Measurements from ENCODE around the gene ZAP70.

Gene ZAP70

DNA sequence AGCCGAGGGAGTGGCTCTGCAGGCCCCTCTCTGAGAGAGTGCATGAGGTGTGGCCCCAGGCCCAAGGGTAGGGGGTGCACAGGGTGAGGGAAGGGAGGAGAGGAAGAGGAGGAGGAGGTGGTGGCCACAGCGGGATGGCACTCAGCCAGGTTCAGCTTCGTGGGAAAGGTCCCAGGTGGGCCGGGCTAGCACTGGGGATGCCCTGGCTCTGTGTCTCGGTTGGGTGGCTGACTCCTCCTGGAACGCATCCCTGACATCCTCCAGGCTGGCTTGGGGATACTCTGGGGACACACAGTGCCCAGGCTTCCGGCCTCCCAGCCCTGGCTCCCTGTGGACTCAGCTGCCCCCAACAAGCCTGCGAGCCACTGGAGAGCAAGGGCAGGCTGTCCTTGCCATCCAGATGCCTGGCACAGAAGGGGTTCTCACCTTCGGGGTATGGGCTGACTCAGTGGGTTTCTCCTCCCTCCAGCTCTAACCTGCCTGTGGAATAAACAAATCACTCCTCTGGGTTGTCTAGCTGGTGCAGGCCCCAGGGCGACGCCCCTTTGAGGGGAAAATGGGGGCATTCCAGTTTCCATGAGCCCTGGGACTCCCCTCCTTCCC lies 582 bp upstream of the ZAP70 start:
- Mint-ChIP-seq H3K4me1 (peaks cover 30% of the 10 kb centered on the region), H3K27ac (no peak overlapping the region), H3K9me3 (no peaks in the 10 kb centered on the region), H3K36me3 (ENCODE audit: low read depth) (no peaks in the 10 kb centered on the region), H3K4me3 (no peak overlapping the region), H3K27me3 (ENCODE audit: low read depth) (peaks cover 3% of the 10 kb centered on the region)
- TF ChIP-seq CTCF (IDR thresholded peaks at IDR 0.05; ENCODE audit: unreplicated experiment in 3 of 3) = no peak

- Mint-ChIP-seq H3K4me3 (no peak overlapping the region), H3K4me1 (peaks cover 33% of the 10 kb centered on the region), H3K9me3 (no peaks in the 10 kb centered on the region), H3K36me3 (ENCODE audit: low read depth) (no peaks in the 10 kb centered on the region), H3K27ac (peak overlapping the region in 2 of 3 experiments; percentile 40 to 72), H3K27me3 (ENCODE audit: low read depth) (peaks cover 3% of the 10 kb centered on the region)
- TF ChIP-seq CTCF (IDR thresholded peaks at IDR 0.05; ENCODE audit: unreplicated experiment in 3 of 3) = no peak
These were observed 941 bp downstream of the ZAP70 start for GRCh38 chr2:97714084-97714949.

GRCh38 chr2:97714950-97715652 lies 1.7 kb downstream of the ZAP70 start:
- Mint-ChIP-seq H3K4me3 (no peak overlapping the region), H3K4me1 (peaks cover 30% of the 10 kb centered on the region), H3K27ac (no peak overlapping the region), H3K27me3 (ENCODE audit: low read depth) (peaks cover under 1% of the 10 kb centered on the region), H3K9me3 (no peaks in the 10 kb centered on the region), H3K36me3 (ENCODE audit: low read depth) (no peaks in the 10 kb centered on the region)
- TF ChIP-seq CTCF (IDR thresholded peaks at IDR 0.05; ENCODE audit: unreplicated experiment in 3 of 3) = no peak

GRCh38 chr2:97715951-97716694 lies 2.7 kb downstream of the ZAP70 start:
- Mint-ChIP-seq H3K27me3 (ENCODE audit: low read depth) (peaks cover 3% of the 10 kb centered on the region), H3K36me3 (ENCODE audit: low read depth) (no peaks in the 10 kb centered on the region), H3K27ac (peak overlapping the region in 2 of 3 experiments; percentile 34 to 54), H3K4me3 (no peak overlapping the region), H3K4me1 (peaks cover 29% of the 10 kb centered on the region), H3K9me3 (no peaks in the 10 kb centered on the region)
- TF ChIP-seq CTCF (IDR thresholded peaks at IDR 0.05; ENCODE audit: unreplicated experiment in 3 of 3) = no peak

GRCh38 chr2:97716695-97717612 lies 3.6 kb downstream of the ZAP70 start:
- Mint-ChIP-seq H3K4me1 (peaks cover 25% of the 10 kb centered on the region), H3K9me3 (no peaks in the 10 kb centered on the region), H3K36me3 (ENCODE audit: low read depth) (no peaks in the 10 kb centered on the region), H3K27ac (peak overlapping the region in 2 of 3 experiments; percentile 48 to 57), H3K4me3 (no peak overlapping the region), H3K27me3 (ENCODE audit: low read depth) (peaks cover 3% of the 10 kb centered on the region)
- TF ChIP-seq CTCF (IDR thresholded peaks at IDR 0.05; ENCODE audit: unreplicated experiment in 3 of 3) = no peak

Data from nephron (organoid).